Measurements from ENCODE around the gene CPT2.
A peak's percentile ranks its signal among the peaks of the same experiment; 100 is the strongest.

CPT2 gene

GRCh38 chr1:53219711-53220110, 23.1 kb downstream of the CPT2 start:
- DNase-seq (ENCODE audit: low read depth), result no peak

GRCh38 chr1:53220171-53220961, 23.7 kb downstream of the CPT2 start, which contains the start of gene CZIB:
CZIB (minus strand) TSS chr1:53220634; CDS start chr1:53220575, 59 bp downstream.
- peak; percentile 81 for DNase-seq (ENCODE audit: low read depth)

GRCh38 chr1:53220962-53221286, 24.3 kb downstream of the CPT2 start:
- DNase-seq (ENCODE audit: low read depth), result no peak

- DNase-seq (ENCODE audit: low read depth), result no peak
These were observed 41.0 kb downstream of the CPT2 start for GRCh38 chr1:53237638-53238037.

GRCh38 chr1:53238197-53239155, 41.9 kb downstream of the CPT2 start, which contains the start of gene MAGOH:
MAGOH (minus strand) TSS chr1:53238518; CDS start chr1:53238448, 70 bp downstream.
- peak; percentile 93 for DNase-seq (ENCODE audit: low read depth)

GRCh38 chr1:53241828-53242227, 45.2 kb downstream of the CPT2 start:
- no peak for DNase-seq (ENCODE audit: low read depth)

GRCh38 chr1:53242381-53242780, 45.8 kb downstream of the CPT2 start:
- no peak for DNase-seq (ENCODE audit: low read depth)

GRCh38 chr1:53244141-53244540, 47.5 kb downstream of the CPT2 start:
- DNase-seq (ENCODE audit: low read depth), result no peak

GRCh38 chr1:53246261-53247134, 49.9 kb downstream of the CPT2 start:
- DNase-seq (ENCODE audit: low read depth), result no peak

GRCh38 chr1:53249706-53250105, 53.1 kb downstream of the CPT2 start:
- no peak for DNase-seq (ENCODE audit: low read depth)

GRCh38 chr1:53250325-53250724, 53.7 kb downstream of the CPT2 start:
- no peak for DNase-seq (ENCODE audit: low read depth)

GRCh38 chr1:53254011-53254640, 57.5 kb downstream of the CPT2 start:
- DNase-seq (ENCODE audit: low read depth), result no peak

GRCh38 chr1:53255031-53255430, 58.4 kb downstream of the CPT2 start:
- DNase-seq (ENCODE audit: low read depth), result no peak

- DNase-seq (ENCODE audit: low read depth), result no peak
These were observed 60.2 kb downstream of the CPT2 start for GRCh38 chr1:53256511-53257453.

GRCh38 chr1:53257454-53258081, 60.9 kb downstream of the CPT2 start:
- no peak for DNase-seq (ENCODE audit: low read depth)

- DNase-seq (ENCODE audit: low read depth), result no peak
These were observed 61.6 kb downstream of the CPT2 start for GRCh38 chr1:53258216-53258615.

GRCh38 chr1:53259932-53260331, 63.3 kb downstream of the CPT2 start:
- no peak for DNase-seq (ENCODE audit: low read depth)

GRCh38 chr1:53260631-53261247, 64.1 kb downstream of the CPT2 start:
- no peak for DNase-seq (ENCODE audit: low read depth)

GRCh38 chr1:53262000-53262399, 65.4 kb downstream of the CPT2 start:
- no peak for DNase-seq (ENCODE audit: low read depth)

All from stimulated activated CD8-positive, alpha-beta memory T cell treated with anti-CD3 and anti-CD28 coated beads, Interleukin-15, amount 100 ng/mL, for 1 hour (primary cell).